ENCODE measurements around the gene SCG5.

The SCG5 gene

DNA sequence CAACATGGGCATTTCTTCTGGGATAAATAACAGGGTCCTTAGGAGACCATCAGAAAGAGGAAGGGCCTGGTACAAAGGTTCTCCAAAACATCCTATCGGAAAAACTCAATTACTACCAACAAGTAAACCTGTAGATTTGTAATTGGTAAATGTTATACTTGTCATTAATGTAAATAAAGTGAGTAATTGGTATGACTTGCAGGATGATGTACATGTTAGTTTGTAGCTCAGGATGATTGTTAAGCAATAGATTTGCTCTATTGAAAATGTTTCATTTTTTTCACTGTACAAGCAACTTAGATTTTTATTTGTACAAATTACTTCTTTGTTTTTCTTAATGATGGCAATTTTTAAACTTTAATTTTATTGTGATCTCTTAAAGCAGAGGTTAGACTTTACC lies 3.8 kb upstream of the SCG5 start:
- TF ChIP-seq, protein P1, sequence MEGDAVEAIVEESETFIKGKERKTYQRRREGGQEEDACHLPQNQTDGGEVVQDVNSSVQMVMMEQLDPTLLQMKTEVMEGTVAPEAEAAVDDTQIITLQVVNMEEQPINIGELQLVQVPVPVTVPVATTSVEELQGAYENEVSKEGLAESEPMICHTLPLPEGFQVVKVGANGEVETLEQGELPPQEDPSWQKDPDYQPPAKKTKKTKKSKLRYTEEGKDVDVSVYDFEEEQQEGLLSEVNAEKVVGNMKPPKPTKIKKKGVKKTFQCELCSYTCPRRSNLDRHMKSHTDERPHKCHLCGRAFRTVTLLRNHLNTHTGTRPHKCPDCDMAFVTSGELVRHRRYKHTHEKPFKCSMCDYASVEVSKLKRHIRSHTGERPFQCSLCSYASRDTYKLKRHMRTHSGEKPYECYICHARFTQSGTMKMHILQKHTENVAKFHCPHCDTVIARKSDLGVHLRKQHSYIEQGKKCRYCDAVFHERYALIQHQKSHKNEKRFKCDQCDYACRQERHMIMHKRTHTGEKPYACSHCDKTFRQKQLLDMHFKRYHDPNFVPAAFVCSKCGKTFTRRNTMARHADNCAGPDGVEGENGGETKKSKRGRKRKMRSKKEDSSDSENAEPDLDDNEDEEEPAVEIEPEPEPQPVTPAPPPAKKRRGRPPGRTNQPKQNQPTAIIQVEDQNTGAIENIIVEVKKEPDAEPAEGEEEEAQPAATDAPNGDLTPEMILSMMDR (IDR thresholded peaks at IDR 0.05; ENCODE audit: insufficient read depth, low read length, missing control alignments): no peak
- POLR2A ChIA-PET: no interaction called here
- DNase-seq (ENCODE audit: low read depth, low spot score): no peak
- CTCF ChIA-PET: interaction anchor here (1.6 kb wide), 1 partner anchor 11 kb away, joined by 7 read pairs; no protein-coding TSS in a partner anchor
- no peak overlapping the region for H3K4me3 ChIP-seq (ENCODE audit: low read depth, low read length)

- POLR2A ChIA-PET: no interaction called here
- no peak overlapping the region for H3K4me3 ChIP-seq (ENCODE audit: low read depth, low read length)
- CTCF ChIA-PET: interaction anchor here (1.0 to 10.0 kb wide), 4 partner anchors 11 to 354 kb away, joined by 3 to 150 read pairs (median 4); no protein-coding TSS in a partner anchor
Observed at GRCh38 chr15:32642667-32643435, 1.3 kb downstream of the SCG5 start.

DNA sequence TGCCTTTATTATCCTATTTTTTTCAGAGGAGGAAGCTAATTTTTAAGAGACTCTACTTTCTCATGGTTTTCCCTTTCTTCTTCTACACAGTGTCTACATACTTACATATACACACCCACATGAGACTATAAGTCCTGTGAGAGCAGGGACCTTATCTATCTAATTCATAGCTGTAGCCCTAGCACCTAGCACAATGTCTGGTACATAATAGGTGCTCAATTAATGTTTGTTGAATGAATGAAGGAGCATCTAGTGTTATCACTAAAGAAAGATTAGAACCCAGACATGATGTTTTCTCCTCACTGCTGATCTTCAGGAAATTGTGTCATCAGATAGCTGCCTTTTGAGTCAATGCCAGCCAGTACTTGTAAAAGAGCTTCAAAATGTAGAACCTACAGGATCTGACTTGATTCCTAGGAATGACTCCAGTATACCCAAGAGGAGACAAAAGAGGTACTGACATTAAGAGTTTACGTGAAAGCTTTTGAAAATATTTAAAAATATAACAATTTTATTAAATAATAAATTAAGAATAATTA lies 2.5 kb downstream of the SCG5 start:
- POLR2A ChIA-PET: no interaction called here
- DNase-seq (ENCODE audit: low read depth, low spot score): no peak
- CTCF ChIA-PET: interaction anchor here (0.7 to 10.0 kb wide), 7 partner anchors 8 to 442 kb away, joined by 3 to 150 read pairs (median 3); no protein-coding TSS in a partner anchor
- no peak overlapping the region for H3K4me3 ChIP-seq (ENCODE audit: low read depth, low read length)
- TF ChIP-seq, protein P1 (IDR thresholded peaks at IDR 0.05; ENCODE audit: insufficient read depth, low read length, missing control alignments): no peak

More at GRCh38 chr15:32642667-32643435, 1.3 kb downstream of the SCG5 start:
- no peak for DNase-seq (ENCODE audit: low read depth, low spot score)
- TF ChIP-seq, protein P1 (IDR thresholded peaks at IDR 0.05; ENCODE audit: insufficient read depth, low read length, missing control alignments): no peak

- no peak for DNase-seq (ENCODE audit: low read depth, low spot score)
- CTCF ChIA-PET: interaction anchor here (1.0 to 10.0 kb wide), 4 partner anchors 8 to 350 kb away, joined by 3 to 150 read pairs (median 3); no protein-coding TSS in a partner anchor
- POLR2A ChIA-PET: no interaction called here
- no peak overlapping the region for H3K4me3 ChIP-seq (ENCODE audit: low read depth, low read length)
- TF ChIP-seq, protein P1 (IDR thresholded peaks at IDR 0.05; ENCODE audit: insufficient read depth, low read length, missing control alignments): no peak
Observed at GRCh38 chr15:32646291-32646690, 4.8 kb downstream of the SCG5 start.

GRCh38 chr15:32649342-32649741 lies 7.8 kb downstream of the SCG5 start:
- CTCF ChIA-PET: interaction anchor here (0.6 to 10.0 kb wide), 65 partner anchors 9 to 505 kb away, joined by 3 to 150 read pairs (median 5); partner anchors contain the start of gene SCG5
- DNase-seq (ENCODE audit: low read depth, low spot score): no peak
- no peak overlapping the region for H3K4me3 ChIP-seq (ENCODE audit: low read depth, low read length)

More at GRCh38 chr15:32649342-32649741, 7.8 kb downstream of the SCG5 start:
- POLR2A ChIA-PET: interaction anchor here (1.2 kb wide), 1 partner anchor 89 kb away, joined by 3 read pairs; no protein-coding TSS in a partner anchor
- TF ChIP-seq, protein P1 (IDR thresholded peaks at IDR 0.05; ENCODE audit: insufficient read depth, low read length, missing control alignments): peak; percentile 61

All from AG04449 (cell line).